GM21723 (cell line): Measurements from ENCODE around the gene SGCA.

Source experiments
- ATAC-seq: cut with Tn5 transposase; IDR thresholded peaks from one replicate; pipeline ENCODE4 v1.9.1; 2021; ENCODE audit warnings: mild to moderate bottlenecking, moderate library complexity; ENCODE audit not compliant: unreplicated experiment

The SGCA gene

DNA sequence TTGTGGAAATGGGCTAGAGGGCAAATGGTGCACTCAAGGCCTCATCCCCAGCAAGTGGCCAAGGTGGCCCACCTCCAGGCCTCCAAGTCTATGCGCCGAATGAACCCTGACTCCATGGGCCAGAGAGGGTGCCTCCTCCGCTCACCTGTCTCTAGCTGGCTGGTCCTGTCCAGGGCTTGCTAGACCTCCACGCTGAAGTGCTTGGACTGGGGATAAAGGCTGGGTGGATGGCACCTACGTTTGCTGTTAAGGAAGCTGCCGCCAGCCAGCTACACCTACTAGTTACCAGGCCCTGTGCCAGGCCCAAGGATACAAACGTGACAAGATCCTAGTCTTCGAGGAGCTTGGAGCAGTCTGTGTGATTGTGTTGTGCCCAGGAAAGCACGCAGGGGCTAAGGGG, 739 bp upstream of the SGCA start:
- ATAC-seq: no peak

DNA sequence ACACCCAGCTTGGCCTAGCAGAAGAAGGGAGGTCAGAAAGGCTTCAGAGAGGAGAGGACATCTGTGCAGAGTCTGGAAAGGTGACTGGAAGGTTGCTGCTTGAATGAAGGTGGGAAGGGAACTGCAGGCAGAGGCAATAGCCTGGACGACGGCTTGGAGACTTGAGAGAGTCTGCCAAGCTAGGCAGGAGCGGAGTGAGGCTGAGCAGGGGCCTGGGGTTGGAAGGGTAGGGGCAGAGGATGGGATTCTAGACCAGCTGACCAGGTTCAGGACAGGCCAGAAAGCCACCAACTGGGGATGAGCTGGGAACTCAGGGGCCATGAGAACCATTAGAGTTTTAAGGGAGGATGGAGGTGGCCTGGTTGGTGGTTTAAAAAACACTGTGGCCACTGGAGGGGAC, 339 bp upstream of the SGCA start:
- ATAC-seq: no peak

- no peak for ATAC-seq
These were observed 845 bp downstream of the SGCA start for GRCh38 chr17:50166518-50167181.

GRCh38 chr17:50167371-50167770, 1.6 kb downstream of the SGCA start:
- no peak for ATAC-seq

GRCh38 chr17:50168319-50168718, 2.5 kb downstream of the SGCA start:
- ATAC-seq: no peak

DNA sequence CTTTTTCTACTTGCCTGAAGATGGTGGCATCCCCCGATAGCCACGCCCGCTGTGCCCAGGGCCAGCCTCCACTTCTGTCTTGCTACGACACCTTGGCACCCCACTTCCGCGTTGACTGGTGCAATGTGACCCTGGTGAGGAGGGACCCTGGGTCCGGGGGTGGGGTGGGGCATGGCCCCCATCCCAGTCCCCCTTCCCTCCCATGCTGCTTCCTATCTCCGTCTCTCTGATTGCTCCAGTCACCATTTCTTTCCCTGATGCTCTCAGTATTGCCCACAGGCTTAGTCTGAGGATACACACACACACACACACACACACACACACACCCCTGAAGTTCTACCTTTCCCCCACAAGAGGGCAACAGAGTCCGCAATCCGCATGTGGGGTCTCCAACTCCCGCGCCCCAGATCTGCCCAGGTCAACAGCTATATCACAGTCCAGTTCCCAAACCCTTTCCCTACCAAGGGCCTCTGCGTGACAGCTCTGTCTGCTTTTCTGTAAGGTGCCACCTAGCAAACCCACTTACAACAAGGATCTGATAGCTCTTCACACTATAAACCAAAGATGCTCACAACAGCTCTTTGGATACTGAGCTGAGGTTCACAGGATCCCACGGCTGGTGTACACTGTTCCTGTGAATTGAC, 3.4 kb downstream of the SGCA start:
- ATAC-seq: no peak

DNA sequence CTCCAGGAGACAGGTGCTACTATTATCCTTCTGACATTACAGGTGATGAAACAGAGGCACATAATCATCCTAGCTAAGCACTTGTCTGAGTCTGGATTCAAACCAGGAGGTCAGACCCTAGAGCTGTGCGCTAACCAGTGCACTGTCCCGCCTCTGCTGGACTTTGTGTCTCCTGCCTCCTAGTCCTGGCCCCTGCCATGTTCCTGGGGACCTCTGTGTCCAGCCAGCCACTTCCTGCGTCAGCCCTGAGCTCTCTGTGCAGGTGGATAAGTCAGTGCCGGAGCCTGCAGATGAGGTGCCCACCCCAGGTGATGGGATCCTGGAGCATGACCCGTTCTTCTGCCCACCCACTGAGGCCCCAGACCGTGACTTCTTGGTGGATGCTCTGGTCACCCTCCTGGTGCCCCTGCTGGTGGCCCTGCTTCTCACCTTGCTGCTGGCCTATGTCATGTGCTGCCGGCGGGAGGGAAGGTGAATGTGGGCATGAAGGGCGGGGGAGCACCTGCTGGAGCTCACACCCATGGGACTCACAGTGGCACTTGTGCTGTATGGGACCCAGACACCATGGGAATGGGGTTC, 4.2 kb downstream of the SGCA start:
- no peak for ATAC-seq

DNA sequence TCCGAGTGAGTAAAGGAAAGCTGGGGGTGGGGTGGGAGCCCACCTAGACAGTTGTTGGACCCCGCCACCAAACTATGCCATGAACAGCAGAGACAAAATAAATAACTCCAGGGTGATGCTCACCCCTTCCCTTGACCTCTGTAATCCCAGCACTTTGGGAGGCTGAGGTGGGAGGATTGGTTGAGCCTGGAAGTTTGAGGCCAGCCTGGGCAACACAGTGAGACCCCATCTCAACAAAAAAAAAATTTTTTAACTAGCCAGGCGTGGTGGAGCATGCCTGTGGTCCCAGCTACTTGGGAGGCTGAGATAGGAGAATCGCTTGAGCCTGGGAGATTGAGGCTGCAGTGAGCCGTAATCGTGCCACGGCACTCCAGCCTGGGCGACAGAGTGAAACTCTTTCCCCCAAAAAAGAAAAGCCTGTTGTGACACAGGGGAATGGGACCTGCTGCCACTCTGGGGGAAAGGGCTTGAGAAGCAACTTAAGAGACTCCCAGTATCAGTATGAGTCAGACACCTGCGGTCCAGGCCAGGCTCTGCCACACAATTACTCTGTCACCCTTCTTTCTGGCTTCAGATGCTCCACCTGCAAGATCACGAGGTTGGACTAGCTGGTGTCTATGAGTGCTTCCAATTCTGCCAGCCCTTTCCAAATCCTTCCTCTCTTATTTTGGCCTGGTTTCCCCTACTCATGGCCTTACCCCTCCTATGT, 5.0 kb downstream of the SGCA start:
- peak; percentile 74 for ATAC-seq

- ATAC-seq: no peak
These were observed 5.7 kb downstream of the SGCA start for GRCh38 chr17:50171371-50172071.

- no peak for ATAC-seq
These were observed 6.3 kb downstream of the SGCA start for GRCh38 chr17:50172130-50172529.

- ATAC-seq: no peak
These were observed 7.1 kb downstream of the SGCA start for GRCh38 chr17:50172936-50173334.

DNA sequence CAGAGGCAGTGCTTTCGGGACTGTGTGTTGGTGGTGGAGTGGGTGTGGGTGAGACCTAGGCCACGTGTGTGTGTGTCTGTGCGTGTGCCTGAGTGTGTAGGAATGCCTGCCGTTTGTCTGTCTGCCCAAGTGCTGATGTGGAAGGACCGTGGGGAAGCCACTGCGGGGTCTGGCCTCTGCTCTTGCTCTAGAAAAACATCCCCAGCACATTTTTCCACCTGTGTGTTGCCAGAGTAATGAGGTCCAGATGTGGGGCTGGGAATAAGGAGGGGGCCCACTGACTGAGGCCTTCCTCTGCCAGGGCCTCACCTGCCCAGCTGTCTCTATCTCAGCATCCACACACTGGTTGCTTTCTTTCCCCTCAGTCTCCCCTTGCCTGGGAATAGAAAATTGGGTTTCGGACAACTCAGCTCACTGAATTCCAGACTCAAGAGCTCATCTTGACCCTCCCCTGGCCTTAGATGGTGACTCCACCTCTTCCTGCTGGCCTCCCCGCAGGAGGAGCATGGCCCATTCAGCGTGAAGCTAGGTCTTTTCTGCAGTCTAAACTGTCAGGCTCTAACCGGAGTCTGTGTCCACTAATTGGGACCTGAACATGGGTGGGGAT, 7.6 kb downstream of the SGCA start:
- ATAC-seq: no peak

- no peak for ATAC-seq
These were observed 8.6 kb downstream of the SGCA start for GRCh38 chr17:50174444-50174843.

DNA sequence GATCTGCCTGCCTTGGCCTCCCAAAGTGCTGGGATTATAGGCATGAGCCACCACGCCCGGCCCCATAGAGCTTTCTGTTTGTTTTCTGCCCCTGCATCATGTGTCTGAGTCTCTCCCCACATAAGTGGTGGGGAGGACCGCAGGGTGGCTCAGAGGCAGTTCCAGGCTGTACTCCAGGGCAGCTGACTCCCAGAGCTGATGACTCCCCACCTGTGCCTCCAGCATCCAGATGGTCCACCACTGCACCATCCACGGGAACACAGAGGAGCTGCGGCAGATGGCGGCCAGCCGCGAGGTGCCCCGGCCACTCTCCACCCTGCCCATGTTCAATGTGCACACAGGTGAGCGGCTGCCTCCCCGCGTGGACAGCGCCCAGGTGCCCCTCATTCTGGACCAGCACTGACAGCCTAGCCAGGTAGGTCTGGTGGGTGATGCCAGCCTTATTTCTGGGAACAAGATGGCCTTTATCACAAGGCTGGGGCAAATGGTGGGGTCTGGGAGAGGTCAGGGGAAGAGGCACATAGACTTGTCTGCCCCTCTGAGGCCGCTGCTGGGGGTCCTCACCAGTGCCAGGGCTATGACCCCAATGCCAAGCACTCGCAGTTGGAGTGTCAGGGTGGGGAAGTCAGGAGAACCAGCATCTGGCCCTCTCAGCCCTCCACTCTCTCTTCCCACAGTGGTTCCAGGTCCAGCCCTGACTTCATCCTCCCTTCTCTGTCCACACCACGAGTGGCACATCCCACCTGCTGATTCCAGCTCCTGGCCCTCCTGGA, 9.4 kb downstream of the SGCA start:
- no peak for ATAC-seq

DNA sequence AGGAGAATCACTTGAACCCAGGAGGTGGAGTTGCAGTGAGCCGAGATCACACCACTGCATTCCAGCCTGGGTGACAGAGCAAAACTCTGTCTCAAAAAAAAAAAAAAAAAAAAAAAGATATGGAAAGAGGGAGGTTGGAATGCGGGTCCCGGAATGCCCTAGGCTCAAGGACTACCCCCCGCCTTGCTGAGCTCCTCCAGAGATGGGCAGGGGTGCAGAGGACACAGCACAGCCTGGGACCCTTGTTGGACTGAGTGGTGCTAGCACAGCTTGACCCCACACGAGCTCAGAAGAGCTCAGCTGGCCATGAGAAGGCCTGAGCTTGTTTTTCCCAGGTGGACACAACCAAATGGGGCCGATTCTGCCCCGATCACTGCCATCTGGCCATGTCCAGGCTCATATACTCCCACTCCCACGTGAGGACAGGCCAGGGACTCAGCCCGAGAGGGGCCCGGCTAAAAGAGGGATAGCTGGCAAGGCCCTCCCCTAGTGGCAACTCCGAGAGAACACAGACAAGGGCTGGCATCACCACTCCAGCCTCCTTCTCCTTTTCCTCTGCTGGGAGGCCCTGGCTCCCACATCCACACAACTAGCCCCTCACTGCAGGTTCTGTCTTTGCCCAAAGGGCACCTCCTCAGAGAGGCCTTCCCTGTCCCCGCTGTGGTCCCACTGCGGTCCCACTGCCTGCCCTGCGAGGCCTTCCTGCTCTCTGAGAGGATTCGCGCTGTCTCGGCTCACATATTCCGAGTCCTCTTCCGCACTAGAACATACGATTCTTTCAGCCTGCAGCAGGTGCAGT, 11.0 kb downstream of the SGCA start:
- ATAC-seq: no peak

- ATAC-seq: no peak
These were observed 11.7 kb downstream of the SGCA start for GRCh38 chr17:50177476-50177875.

DNA sequence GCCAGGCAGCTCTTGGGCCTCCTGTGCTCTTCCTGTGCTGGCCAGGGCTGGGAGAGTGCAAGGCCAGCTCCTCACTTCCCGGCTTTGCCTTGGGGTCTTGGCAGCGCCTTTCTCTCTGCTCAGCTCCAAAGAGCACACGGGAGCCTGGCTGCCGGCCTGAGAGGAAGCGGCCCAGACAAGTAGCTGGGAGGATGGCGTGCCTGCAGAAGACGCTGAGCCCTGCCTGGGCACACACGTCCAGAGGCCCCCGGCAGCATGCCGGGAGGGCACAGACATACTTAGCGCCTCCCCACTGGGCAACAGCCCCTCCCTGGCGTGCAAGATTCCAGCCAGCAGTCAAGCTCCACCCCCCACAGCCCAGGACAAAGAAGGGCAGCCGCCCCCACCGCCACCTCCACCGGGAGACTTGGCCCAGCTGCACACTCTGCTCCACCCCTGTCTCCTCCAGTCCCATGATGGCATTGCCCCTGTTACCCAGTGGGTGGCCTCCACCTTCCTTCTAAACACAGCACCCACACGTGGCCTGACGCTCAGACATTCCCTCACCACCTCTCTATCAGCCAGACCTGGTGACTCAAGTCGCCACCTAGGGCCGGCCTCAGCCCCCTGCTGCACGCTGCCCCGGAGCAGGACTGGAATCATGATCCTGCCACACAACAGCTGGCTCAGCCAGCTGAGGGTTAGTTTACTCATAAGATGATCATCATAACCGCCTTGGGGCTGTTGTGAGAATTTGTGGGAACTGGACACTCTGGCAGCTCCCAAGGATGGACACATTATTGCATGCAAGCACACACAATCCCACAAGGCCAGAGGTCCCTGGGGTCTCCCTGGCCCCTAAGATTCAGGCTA, 12.4 kb downstream of the SGCA start:
- peak; percentile 51 for ATAC-seq

DNA sequence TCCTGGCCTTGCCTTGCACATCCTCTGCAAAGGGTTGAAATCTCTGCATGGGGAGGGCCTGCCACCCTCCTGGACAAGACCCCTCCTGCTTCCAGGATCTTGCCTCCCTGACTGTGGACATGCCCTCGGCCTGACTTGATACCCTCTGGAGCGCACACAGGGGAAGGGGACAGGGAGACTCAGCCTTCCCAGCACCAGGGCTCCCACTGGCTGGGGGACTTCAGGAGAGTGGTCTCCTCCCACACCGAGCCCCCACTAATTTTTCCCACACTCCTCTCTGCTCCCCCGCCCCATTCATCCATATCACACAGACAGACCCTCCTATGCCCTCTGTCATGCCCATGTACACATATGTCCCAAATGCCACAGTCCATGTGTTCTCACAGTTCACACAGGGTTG, 14.3 kb downstream of the SGCA start:
- ATAC-seq: no peak
